Endodermal cell (in vitro differentiated cells): ENCODE results near the gene GH2. TPM values are rescaled to one million over a fixed set of nuclear protein-coding genes. Genes with fewer than 3 reads are reported as not detected.

Experiments used
- DNase-seq: peaks from one replicate; pipeline ENCODE4 v3.0.0-alpha.2; 2017
- H3K27ac ChIP-seq: 2 replicates; pipeline ENCODE4 v1.5.1; 2013; ENCODE audit warnings: mild to moderate bottlenecking, low read depth, low read length, moderate library complexity
- H3K27me3 ChIP-seq: 2 replicates; pipeline ENCODE4 v1.6.1; 2013; ENCODE audit warnings: mild to moderate bottlenecking, low read length, moderate library complexity; ENCODE audit not compliant: insufficient read depth, control insufficient read depth, poor library complexity, severe bottlenecking
- H3K36me3 ChIP-seq: 2 replicates; pipeline ENCODE4 v1.7.0; 2013; ENCODE audit warnings: mild to moderate bottlenecking, low read length, moderate library complexity; ENCODE audit not compliant: control insufficient read depth, insufficient read depth
- H3K4me1 ChIP-seq: one replicate; pipeline ENCODE4 v1.7.0; 2013; ENCODE audit warnings: low read length; ENCODE audit not compliant: control insufficient read depth, insufficient read depth
- H3K4me3 ChIP-seq: 2 replicates; pipeline ENCODE4 v1.5.1; 2013; ENCODE audit warnings: mild to moderate bottlenecking, low read length, moderate library complexity
- H3K9ac ChIP-seq: 2 replicates; pipeline ENCODE4 v1.6.1; 2013; ENCODE audit warnings: mild to moderate bottlenecking, low read length, moderate library complexity; ENCODE audit not compliant: poor library complexity, severe bottlenecking; ENCODE audit errors: extremely low read depth
- H3K9me3 ChIP-seq: 2 replicates; pipeline ENCODE4 v1.6.1; 2013; ENCODE audit warnings: mild to moderate bottlenecking, low read length, moderate library complexity; ENCODE audit not compliant: control insufficient read depth
- H3K27ac Mint-ChIP-seq: 2 replicates; pipeline ENCODE4 v1.8.0; 2020; ENCODE audit warnings: mixed read lengths
- H3K27me3 Mint-ChIP-seq: 2 replicates; pipeline ENCODE4 v1.8.0; 2021; ENCODE audit warnings: mild to moderate bottlenecking, mixed read lengths; ENCODE audit not compliant: insufficient read depth
- H3K36me3 Mint-ChIP-seq: 2 replicates; pipeline ENCODE4 v1.8.0; 2020; ENCODE audit warnings: low read depth, mixed read lengths
- H3K4me1 Mint-ChIP-seq: 2 replicates; pipeline ENCODE4 v1.8.0; 2020; ENCODE audit warnings: mixed read lengths
- H3K4me3 Mint-ChIP-seq: 2 replicates; pipeline ENCODE4 v1.8.0; 2020; ENCODE audit warnings: mild to moderate bottlenecking, moderate library complexity, mixed read lengths
- H3K9me3 Mint-ChIP-seq: 2 replicates; pipeline ENCODE4 v1.8.0; 2020; ENCODE audit warnings: mild to moderate bottlenecking, mixed read lengths
- CTCF ChIP-seq: fragments of 200-600 bp; sonication (generic); conservative IDR thresholded peaks from 2 replicates; pipeline ENCODE4 v1.5.0; 2021; ENCODE audit warnings: antibody characterized with exemption, mild to moderate bottlenecking
- WGBS, 2 experiments: methylation state at CpG; one replicate each; pipeline versions ENCODE4 v1.1.5 to v1.1.7; 2013; ENCODE audit warnings: missing lambda C conversion rate in 2 of 2, mixed read lengths in 1 of 2; ENCODE audit not compliant: insufficient coverage in 1 of 2, insufficient read length in 1 of 2; 5-methylcytosine and 5-hydroxymethylcytosine counted together
- total RNA-seq, 2 donors: library from RNA; stranded (reverse); fragmentation: NEBNext Ultra II Directional in 1 of 2; extraction: Animal tissue kit (Norgen Biotek cat#: 25700) in 1 of 2; gene quantifications; 2 replicates in 1 of 2; 3 replicates in 1 of 2; pipeline ENCODE4 v1.2.1, GENCODE V29; 2021

The GH2 gene
- total RNA-seq, 2 donors from 2014 or later: 0.42 to 0.49 TPM

DNA sequence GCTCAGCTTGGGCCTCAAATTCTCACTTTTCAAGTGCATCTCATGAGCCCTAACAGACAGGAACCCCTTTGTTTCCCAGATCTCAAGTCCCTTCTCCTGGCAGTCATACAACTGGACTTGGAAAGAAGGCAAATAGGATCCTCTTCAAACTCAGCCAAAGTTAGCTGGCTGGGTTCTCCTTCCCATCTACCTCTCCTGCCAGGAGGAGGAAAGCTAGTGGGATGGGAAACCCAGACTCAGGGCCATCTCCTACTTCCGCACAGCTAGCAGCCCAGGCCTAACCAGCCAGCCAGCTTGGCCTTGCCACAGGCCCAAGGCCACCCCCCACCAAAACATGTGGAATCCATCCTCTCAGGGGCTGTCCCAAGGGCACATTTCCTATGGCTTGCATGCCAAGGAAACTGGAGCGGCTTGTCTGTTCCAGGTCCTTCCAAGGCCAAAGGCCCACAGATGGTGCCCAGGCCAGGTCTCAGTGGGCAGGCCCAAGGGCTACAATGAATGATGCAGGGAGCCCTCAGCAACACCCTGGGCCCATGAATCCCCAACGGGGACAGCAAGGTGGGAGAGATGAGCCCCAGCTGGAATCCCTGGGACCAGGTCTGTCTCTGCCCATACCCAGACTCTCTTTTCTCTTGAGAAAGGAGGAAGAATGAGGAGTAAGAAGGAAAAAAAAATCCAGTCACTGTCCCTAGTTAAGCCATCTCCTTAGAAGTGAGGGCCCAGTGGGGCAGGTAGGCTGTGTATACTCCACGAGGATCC lies 41.0 kb downstream of the GH2 start:
- H3K4me1 ChIP-seq: peaks cover 10% of the 10 kb centered on the region
- H3K27me3 ChIP-seq: no peaks in the 10 kb centered on the region
- no peak for TF ChIP-seq CTCF
- Mint-ChIP-seq H3K36me3 (peaks cover 14% of the 10 kb centered on the region), H3K4me3 (peak overlapping the region; percentile 98), H3K27me3 (peaks cover 7% of the 10 kb centered on the region), H3K4me1 (peaks cover 18% of the 10 kb centered on the region), H3K9me3 (no peaks in the 10 kb centered on the region), H3K27ac (peak overlapping the region; percentile 35)
- H3K27ac ChIP-seq: no peak overlapping the region
- no peak for DNase-seq
- WGBS, 2 experiments: 85 to 93% methylated on average over 2 to 4 of the region's 4 CpGs
- H3K9me3 ChIP-seq: no peaks in the 10 kb centered on the region
- H3K36me3 ChIP-seq: no peaks in the 10 kb centered on the region
- peak overlapping the region; percentile 74 for H3K9ac ChIP-seq
- H3K4me3 ChIP-seq: peak overlapping the region; percentile 97

DNA sequence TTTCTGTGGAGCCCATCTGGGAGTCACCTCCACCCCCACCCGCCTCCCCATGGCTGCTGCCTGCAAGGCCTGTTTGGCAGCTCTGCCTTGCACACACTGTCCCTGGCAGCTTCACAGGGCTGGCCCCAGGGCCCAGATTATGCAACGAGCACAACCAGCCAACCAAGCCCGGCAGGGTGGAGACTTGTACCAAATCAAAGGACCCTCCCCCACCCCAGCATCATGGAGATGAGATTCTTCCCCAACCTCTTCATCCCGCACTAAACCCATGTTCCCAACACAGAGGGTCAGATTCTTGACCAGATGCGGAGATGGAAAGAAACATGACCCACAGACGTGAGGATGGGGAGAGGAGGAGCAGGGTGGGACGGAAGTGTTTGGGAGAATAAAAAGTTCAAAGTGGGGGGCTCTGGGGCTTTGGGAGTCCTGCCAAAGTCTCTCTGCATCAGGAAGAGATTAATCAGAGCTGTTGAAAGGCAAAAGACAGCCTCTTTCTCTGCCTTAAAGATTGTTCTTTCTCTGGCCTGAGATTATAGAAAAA lies 43.0 kb downstream of the GH2 start:
- Histone ChIP-seq H3K9me3 (no peaks in the 10 kb centered on the region), H3K27ac (peak overlapping the region; percentile 53), H3K4me1 (peaks cover 10% of the 10 kb centered on the region), H3K4me3 (no peak overlapping the region), H3K36me3 (peaks cover 16% of the 10 kb centered on the region), H3K9ac (no peak overlapping the region), H3K27me3 (no peaks in the 10 kb centered on the region)
- Mint-ChIP-seq H3K4me1 (peaks cover 15% of the 10 kb centered on the region), H3K36me3 (peaks cover 32% of the 10 kb centered on the region), H3K27me3 (no peaks in the 10 kb centered on the region), H3K9me3 (no peaks in the 10 kb centered on the region), H3K4me3 (no peak overlapping the region), H3K27ac (peak overlapping the region; percentile 30)
- 85 to 86% methylated on average over 4 to 7 of the region's 7 CpGs for WGBS, 2 experiments
- TF ChIP-seq CTCF: no peak
- no peak for DNase-seq

DNA sequence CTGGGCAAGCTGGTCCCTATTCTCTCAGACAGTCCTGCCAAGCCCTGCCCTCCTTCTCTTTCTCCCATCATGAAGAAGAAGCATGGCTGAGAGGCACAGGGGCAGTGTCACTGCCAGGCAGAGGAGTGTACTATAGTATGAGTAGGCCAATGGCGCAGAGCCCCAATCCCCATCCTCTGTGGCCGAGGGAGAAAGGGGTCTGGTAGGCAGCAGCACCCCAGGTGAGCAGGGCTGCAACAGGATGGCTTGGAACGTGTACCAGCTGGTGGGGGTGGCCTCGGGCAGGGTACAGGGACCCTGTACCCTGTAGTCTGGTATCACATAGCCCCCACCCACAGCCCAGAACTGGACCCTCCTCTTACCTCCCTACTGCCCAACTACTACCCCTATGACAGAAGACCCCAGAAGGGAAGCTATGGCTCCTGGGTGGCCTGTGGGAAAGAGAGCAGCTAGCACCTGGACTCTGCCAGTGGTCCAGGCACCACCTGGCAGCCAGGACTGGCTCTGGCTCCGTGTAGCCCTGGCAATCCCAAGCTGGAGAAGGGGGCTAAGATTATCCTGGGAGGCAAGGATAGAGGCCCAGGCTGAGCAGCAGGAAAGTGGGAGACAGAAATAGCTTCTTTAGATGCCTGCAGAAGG lies 43.7 kb downstream of the GH2 start:
- no peaks in the 10 kb centered on the region for H3K27me3 ChIP-seq
- H3K36me3 ChIP-seq: peaks cover 22% of the 10 kb centered on the region
- Mint-ChIP-seq H3K27me3 (no peaks in the 10 kb centered on the region), H3K9me3 (no peaks in the 10 kb centered on the region), H3K4me3 (no peak overlapping the region), H3K27ac (no peak overlapping the region), H3K36me3 (peaks cover 37% of the 10 kb centered on the region), H3K4me1 (peaks cover 15% of the 10 kb centered on the region)
- H3K9me3 ChIP-seq: no peaks in the 10 kb centered on the region
- no peak overlapping the region for H3K9ac ChIP-seq
- TF ChIP-seq CTCF: no peak
- WGBS, 2 experiments: 98 to 100% methylated on average over 1 to 5 of the region's 5 CpGs
- H3K27ac ChIP-seq: peak overlapping the region; percentile 53
- peaks cover 10% of the 10 kb centered on the region for H3K4me1 ChIP-seq
- DNase-seq: no peak
- no peak overlapping the region for H3K4me3 ChIP-seq
